H1 (cell line): ENCODE data around the gene EYA2. TPM values are rescaled to one million over a fixed set of nuclear protein-coding genes. Genes with fewer than 3 reads are reported as not detected.

ENCODE experiments used
- CTCF ChIA-PET: fragments of 300-600 bp; sonication (Branson Sonifier 250); formaldehyde crosslinking; loops from one replicate; lab custom pipeline; 2021; ENCODE audit not compliant: partially characterized antibody; lab: Charles Lee
- POLR2A ChIA-PET: fragments of 300-600 bp; sonication (Branson Sonifier 250); formaldehyde crosslinking; loops from one replicate; lab custom pipeline; 2021; ENCODE audit warnings: inconsistent platforms; ENCODE audit not compliant: partially characterized antibody; lab: Charles Lee
- DNase-seq, 2 experiments: peaks; one replicate each; pipeline versions ENCODE4 v3.0.0 to v3.0.0-alpha.2; 2010 to 2022; ENCODE audit warnings: low spot score in 2 of 2, low read depth in 1 of 2, mixed read lengths in 1 of 2
- FAIRE-seq: peaks from 2 replicates; lab custom pipeline; 2011; peaks lifted over from hg19 to GRCh38; lab: Jason Lieb, UNC
- H2AFZ ChIP-seq: 2 replicates; pipeline ENCODE4 v1.8.1; 2012; ENCODE audit warnings: low read length, inconsistent platforms
- H2AK5ac ChIP-seq: 2 replicates; pipeline ENCODE4 v1.6.1; 2013; ENCODE audit warnings: low read depth, low read length
- H2BK120ac ChIP-seq: replicated peaks from 2 replicates; pipeline ENCODE3; 2013; ENCODE audit warnings: low read depth, low read length, inconsistent platforms
- H2BK12ac ChIP-seq: 2 replicates; pipeline ENCODE4 v1.6.1; 2013; ENCODE audit warnings: low read depth, low read length
- H2BK15ac ChIP-seq: 2 replicates; pipeline ENCODE4 v1.6.1; 2013; ENCODE audit warnings: low read length
- H2BK20ac ChIP-seq: 2 replicates; pipeline ENCODE4 v1.6.1; 2013; ENCODE audit warnings: low read length
- H2BK5ac ChIP-seq: 2 replicates; pipeline ENCODE4 v1.6.1; 2013; ENCODE audit warnings: low read depth, low read length
- H3K14ac ChIP-seq: 2 replicates; pipeline ENCODE4 v1.6.1; 2013; ENCODE audit warnings: inconsistent platforms; ENCODE audit not compliant: insufficient read length
- H3K18ac ChIP-seq: 2 replicates; pipeline ENCODE4 v1.6.1; 2013; ENCODE audit warnings: low read length; ENCODE audit errors: extremely low read depth
- H3K23ac ChIP-seq: 2 replicates; pipeline ENCODE4 v1.6.1; 2013; ENCODE audit warnings: inconsistent platforms; ENCODE audit not compliant: insufficient read length
- H3K23me2 ChIP-seq: 2 replicates; pipeline ENCODE4 v1.6.1; 2013; ENCODE audit warnings: low read depth, low read length
- H3K27ac ChIP-seq: 2 replicates; pipeline ENCODE4 v1.6.1; 2011; ENCODE audit warnings: low read depth, low read length, inconsistent platforms
- H3K27me3 ChIP-seq, 4 experiments: replicated peaks in 1 of 4; 1 replicate in 1 of 4; 2 replicates in 3 of 4; pipeline versions ENCODE4 v1.6.1 to v1.8.1; 2011 to 2013; ENCODE audit warnings: low read length in 3 of 4, mild to moderate bottlenecking in 3 of 4, inconsistent platforms in 2 of 4, mixed read lengths in 2 of 4, moderate library complexity in 1 of 4; ENCODE audit not compliant: control insufficient read depth in 3 of 4, insufficient read depth in 3 of 4; ENCODE audit errors: extremely low read depth in 1 of 4
- H3K36me3 ChIP-seq, 4 experiments: 2 replicates each; pipeline versions ENCODE4 v1.6.1 to v1.8.1; 2011 to 2013; ENCODE audit warnings: mild to moderate bottlenecking in 4 of 4, low read length in 3 of 4, moderate library complexity in 2 of 4, control low read depth in 1 of 4, inconsistent platforms in 1 of 4; ENCODE audit not compliant: insufficient read depth in 4 of 4, control insufficient read depth in 2 of 4
- H3K4ac ChIP-seq: replicated peaks from 2 replicates; pipeline ENCODE3; 2013; ENCODE audit warnings: low read length, low read depth, mixed read lengths, inconsistent platforms; ENCODE audit not compliant: insufficient read length
- H3K4me1 ChIP-seq, 4 experiments: replicated peaks in 1 of 4; 1 replicate in 1 of 4; 2 replicates in 3 of 4; pipeline versions ENCODE4 v1.6.1 to v1.8.1; 2011 to 2013; ENCODE audit warnings: low read length in 3 of 4, inconsistent platforms in 2 of 4, mixed read lengths in 1 of 4; ENCODE audit not compliant: insufficient read depth in 4 of 4, control insufficient read depth in 3 of 4
- H3K4me2 ChIP-seq, 2 experiments: 2 replicates each; pipeline versions ENCODE4 v1.6.1 to v1.8.1; 2011 to 2013; ENCODE audit warnings: low read depth in 2 of 2, low read length in 2 of 2, control low read depth in 1 of 2, inconsistent platforms in 1 of 2, mild to moderate bottlenecking in 1 of 2; ENCODE audit not compliant: insufficient read depth in 1 of 2
- H3K4me3 ChIP-seq, 4 experiments: fragments of 200-600, 300-600 bp in 1 of 4; sonication (generic), shearing (Covaris generic), sonication (Bioruptor Twin) in 1 of 4; 2 replicates each; pipeline versions ENCODE4 v1.5.1 to v1.8.1; 2011 to 2016; ENCODE audit warnings: low read length in 4 of 4, low read depth in 3 of 4, control low read depth in 2 of 4, inconsistent platforms in 2 of 4, mild to moderate bottlenecking in 2 of 4, mixed read lengths in 1 of 4, moderate library complexity in 1 of 4; ENCODE audit not compliant: insufficient read depth in 2 of 4; ENCODE audit errors: extremely low read depth in 1 of 4
- H3K56ac ChIP-seq: replicated peaks from 2 replicates; pipeline ENCODE3; 2013; ENCODE audit warnings: low read depth, mild to moderate bottlenecking, mixed read lengths, low read length, inconsistent platforms; ENCODE audit not compliant: insufficient read length
- H3K79me1 ChIP-seq: 2 replicates; pipeline ENCODE4 v1.6.1; 2013; ENCODE audit warnings: low read depth, low read length, control low read depth
- H3K79me2 ChIP-seq, 2 experiments: 2 replicates each; pipeline versions ENCODE4 v1.6.1 to v1.8.1; 2012 to 2013; ENCODE audit warnings: low read length in 2 of 2, mild to moderate bottlenecking in 2 of 2, inconsistent platforms in 1 of 2; ENCODE audit not compliant: insufficient read depth in 2 of 2, control insufficient read depth in 1 of 2
- H3K9ac ChIP-seq, 4 experiments: replicated peaks in 1 of 4; 1 replicate in 1 of 4; 2 replicates in 3 of 4; pipeline versions ENCODE4 v1.6.1 to v1.8.1; 2011 to 2013; ENCODE audit warnings: low read depth in 3 of 4, low read length in 3 of 4, control low read depth in 2 of 4, mild to moderate bottlenecking in 2 of 4, moderate library complexity in 2 of 4, inconsistent platforms in 1 of 4; ENCODE audit errors: extremely low read depth in 1 of 4
- H3K9me3 ChIP-seq, 2 experiments: 2 replicates each; pipeline versions ENCODE4 v1.6.1 to v1.8.1; 2012 to 2013; ENCODE audit warnings: mild to moderate bottlenecking in 2 of 2, moderate library complexity in 2 of 2, control low read depth in 1 of 2, inconsistent platforms in 1 of 2, low read depth in 1 of 2, low read length in 1 of 2, mixed read lengths in 1 of 2; ENCODE audit not compliant: insufficient read depth in 2 of 2
- H4K20me1 ChIP-seq, 2 experiments: replicated peaks in 1 of 2; 2 replicates each; pipeline versions ENCODE3 to v1.8.1; 2011 to 2013; ENCODE audit warnings: inconsistent platforms in 2 of 2, low read length in 2 of 2, mild to moderate bottlenecking in 1 of 2; ENCODE audit not compliant: insufficient read depth in 2 of 2, control insufficient read depth in 1 of 2
- H4K5ac ChIP-seq: 2 replicates; pipeline ENCODE4 v1.6.1; 2013; ENCODE audit warnings: low read length, low read depth, mixed read lengths, inconsistent platforms; ENCODE audit not compliant: insufficient read length
- H4K8ac ChIP-seq: 2 replicates; pipeline ENCODE4 v1.8.0; 2013; ENCODE audit warnings: mild to moderate bottlenecking, moderate library complexity, low read length, inconsistent platforms; ENCODE audit not compliant: insufficient read depth; ENCODE audit errors: extremely low read depth
- H4K91ac ChIP-seq: replicated peaks from 2 replicates; pipeline ENCODE3; 2013; ENCODE audit warnings: low read length, mixed read lengths, inconsistent platforms; ENCODE audit not compliant: insufficient read length
- ASH2L ChIP-seq: fragments of 200-600, 300-600 bp; sonication (generic); IDR thresholded peaks from one replicate; pipeline ENCODE4 v1.7.1; 2017; ENCODE audit warnings: low read length
- CHD1 ChIP-seq: IDR thresholded peaks from 2 replicates; pipeline ENCODE4 v1.6.1; 2012; ENCODE audit warnings: low read depth, low read length, improper control_type of control experiment
- CTCF ChIP-seq, 3 experiments: IDR thresholded peaks; 1 replicate in 2 of 3; 2 replicates in 1 of 3; pipeline versions ENCODE4 v1.5.1 to v1.6.1; 2011; ENCODE audit warnings: low read length in 3 of 3, mild to moderate bottlenecking in 3 of 3, inconsistent platforms in 2 of 3, low read depth in 1 of 3, moderate library complexity in 1 of 3; ENCODE audit not compliant: insufficient read depth in 1 of 3; ENCODE audit errors: control extremely low read depth in 1 of 3
- EGR1 ChIP-seq: IDR thresholded peaks from 2 replicates; pipeline ENCODE4 v1.6.1; 2011; ENCODE audit warnings: low read depth, low read length, borderline replicate concordance
- POLR2A ChIP-seq, 2 experiments: IDR thresholded peaks; 1 replicate in 1 of 2; 2 replicates in 1 of 2; pipeline ENCODE4 v1.6.1; 2011; ENCODE audit warnings: low read depth in 2 of 2, low read length in 2 of 2, mild to moderate bottlenecking in 2 of 2; ENCODE audit errors: control extremely low read depth in 1 of 2
- SP4 ChIP-seq: IDR thresholded peaks from 2 replicates; pipeline ENCODE4 v1.6.1; 2012; ENCODE audit warnings: low read length, inconsistent platforms
- WGBS, 2 experiments: shearing (Covaris generic) in 1 of 2; methylation state at CpG; one replicate each; pipeline versions ENCODE4 v1.1.6 to v1.1.7; 2013 to 2015; ENCODE audit warnings: low lambda C conversion rate in 2 of 2, mixed read lengths in 2 of 2, inconsistent platforms in 1 of 2, low coverage in 1 of 2, missing lambda C conversion rate in 1 of 2; ENCODE audit not compliant: insufficient replicate concordance in 2 of 2, insufficient coverage in 1 of 2, insufficient read length in 1 of 2; ENCODE audit errors: extremely low coverage in 1 of 2, missing lambda C conversion rate in 1 of 2; 5-methylcytosine and 5-hydroxymethylcytosine counted together
- polyA plus RNA-seq, 7 experiments: library from polyadenylated mRNA; depleted of rRNA in 3 of 7; stranded (reverse) in 5 of 7; unstranded in 2 of 7; fragments of >200 nt in 5 of 7; fragments of 200-250 nt in 2 of 7; gene quantifications; 1 replicate in 5 of 7; 2 replicates in 1 of 7; 4 replicates in 1 of 7; pipeline versions ENCODE4 v1.2.1 to v1.2.3, GENCODE V29; 2011 to 2013; ENCODE audit warnings: missing spikeins in 2 of 7, mixed read lengths in 2 of 7
- total RNA-seq: library from RNA; stranded (reverse); fragmentation: NEBNext Ultra II Directional; extraction: Animal tissue kit (Norgen Biotek cat#: 25700); gene quantifications from 2 replicates; pipeline ENCODE4 v1.2.1, GENCODE V29; 2021
- TF ChIP-seq, protein P1 (sequence below): IDR thresholded peaks from 2 replicates; pipeline ENCODE4 v1.6.1; 2012; ENCODE audit warnings: inconsistent platforms

The EYA2 gene
- total and polyA plus RNA-seq, 2 of the 8 experiments (the other 6 are each of a cell fraction or from before 2014, with no cell fraction given): 1.6 to 1.7 TPM

GRCh38 chr20:46934746-46935287 is 40.2 kb downstream of the EYA2 start:
- H3K4me2 ChIP-seq: no peak overlapping the region
- no peaks in the 10 kb centered on the region; the same call in 1 of the 2 replicates for H3K23me2 ChIP-seq
- no peak overlapping the region for H3K56ac ChIP-seq
- no peak overlapping the region for H4K8ac ChIP-seq
- 96% methylated on average over 4 of the region's 4 CpGs; no CpG with 5 or more reads in 1 of the 2 experiments for WGBS, 2 experiments
- H3K4ac ChIP-seq: no peak overlapping the region
- H2AFZ ChIP-seq: no peak overlapping the region
- H3K27me3 ChIP-seq: no peaks in the 10 kb centered on the region
- no peak overlapping the region for H2BK15ac ChIP-seq
- no peaks in the 10 kb centered on the region for H3K36me3 ChIP-seq
- no peaks in the 10 kb centered on the region for H3K9me3 ChIP-seq
- H3K9ac ChIP-seq: no peak overlapping the region
- H3K27ac ChIP-seq: no peak overlapping the region
- H2BK12ac ChIP-seq: no peak overlapping the region
- TF ChIP-seq EGR1 (no peak), CHD1 (no peak), SP4 (no peak), ASH2L (no peak), POLR2A (IDR thresholded peaks at IDR 0.05; ENCODE audit: control extremely low read depth in 1 of 2, low read depth in 2 of 2, low read length in 2 of 2) (no peak), CTCF (IDR thresholded peaks at IDR 0.05; ENCODE audit: control extremely low read depth in 1 of 3, insufficient read depth in 1 of 3, low read depth in 1 of 3, low read length in 3 of 3) (no peak)
- TF ChIP-seq, protein P1, sequence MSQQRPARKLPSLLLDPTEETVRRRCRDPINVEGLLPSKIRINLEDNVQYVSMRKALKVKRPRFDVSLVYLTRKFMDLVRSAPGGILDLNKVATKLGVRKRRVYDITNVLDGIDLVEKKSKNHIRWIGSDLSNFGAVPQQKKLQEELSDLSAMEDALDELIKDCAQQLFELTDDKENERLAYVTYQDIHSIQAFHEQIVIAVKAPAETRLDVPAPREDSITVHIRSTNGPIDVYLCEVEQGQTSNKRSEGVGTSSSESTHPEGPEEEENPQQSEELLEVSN: no peak
- ChIA-PET POLR2A (interaction anchor here (1.0 kb wide), 1 partner anchor 21 kb away, joined by 3 read pairs; no protein-coding TSS in a partner anchor), CTCF (interaction anchor here (0.6 to 1.6 kb wide), 2 partner anchors 183 to 239 kb away, joined by 3 read pairs; no protein-coding TSS in a partner anchor)
- FAIRE-seq (no peak), DNase-seq (no peak)
- no peak overlapping the region for H2BK120ac ChIP-seq
- H2AK5ac ChIP-seq: no peak overlapping the region
- no peaks in the 10 kb centered on the region for H4K20me1 ChIP-seq
- no peak overlapping the region for H2BK20ac ChIP-seq
- no peaks in the 10 kb centered on the region for H3K4me1 ChIP-seq
- no peak overlapping the region for H3K4me3 ChIP-seq
- H3K23ac ChIP-seq: no peak overlapping the region
- 0 out of 2 replicates have a peak, but pooled peaks cover 2% of the 10 kb centered on the region for H3K79me1 ChIP-seq
- H3K79me2 ChIP-seq: no peaks in the 10 kb centered on the region
- no peak overlapping the region for H4K5ac ChIP-seq
- no peak overlapping the region for H3K14ac ChIP-seq
- H4K91ac ChIP-seq: no peak overlapping the region
- H3K18ac ChIP-seq: no peak overlapping the region
- no peak overlapping the region for H2BK5ac ChIP-seq
